Measurements from ENCODE around the gene RNF126.

GRCh38 chr19:616062-616700, 46.8 kb downstream of the RNF126 start:
- TF ChIP-seq CTCF (conservative IDR thresholded peaks at IDR 0.05) (no peak), ZFX (IDR thresholded peaks at IDR 0.05) (no peak)

All from C4-2B (cell line).